HG02798 (cell line): ENCODE results near the gene TMOD2.
A peak's percentile ranks its signal among the peaks of the same experiment; 100 is the strongest.

Experiments used
- ATAC-seq: cut with Tn5 transposase; IDR thresholded peaks from one replicate; pipeline ENCODE4 v1.9.1; 2021; ENCODE audit warnings: mild to moderate bottlenecking; ENCODE audit not compliant: unreplicated experiment, poor library complexity

TMOD2 gene

GRCh38 chr15:51735228-51736010 lies 16.0 kb upstream of the TMOD2 start:
- no peak for ATAC-seq

- no peak for ATAC-seq
Measured at GRCh38 chr15:51736069-51736468, 15.3 kb upstream of the TMOD2 start.

- peak; percentile 39 for ATAC-seq
Measured at GRCh38 chr15:51736751-51737521, 14.5 kb upstream of the TMOD2 start.

DNA sequence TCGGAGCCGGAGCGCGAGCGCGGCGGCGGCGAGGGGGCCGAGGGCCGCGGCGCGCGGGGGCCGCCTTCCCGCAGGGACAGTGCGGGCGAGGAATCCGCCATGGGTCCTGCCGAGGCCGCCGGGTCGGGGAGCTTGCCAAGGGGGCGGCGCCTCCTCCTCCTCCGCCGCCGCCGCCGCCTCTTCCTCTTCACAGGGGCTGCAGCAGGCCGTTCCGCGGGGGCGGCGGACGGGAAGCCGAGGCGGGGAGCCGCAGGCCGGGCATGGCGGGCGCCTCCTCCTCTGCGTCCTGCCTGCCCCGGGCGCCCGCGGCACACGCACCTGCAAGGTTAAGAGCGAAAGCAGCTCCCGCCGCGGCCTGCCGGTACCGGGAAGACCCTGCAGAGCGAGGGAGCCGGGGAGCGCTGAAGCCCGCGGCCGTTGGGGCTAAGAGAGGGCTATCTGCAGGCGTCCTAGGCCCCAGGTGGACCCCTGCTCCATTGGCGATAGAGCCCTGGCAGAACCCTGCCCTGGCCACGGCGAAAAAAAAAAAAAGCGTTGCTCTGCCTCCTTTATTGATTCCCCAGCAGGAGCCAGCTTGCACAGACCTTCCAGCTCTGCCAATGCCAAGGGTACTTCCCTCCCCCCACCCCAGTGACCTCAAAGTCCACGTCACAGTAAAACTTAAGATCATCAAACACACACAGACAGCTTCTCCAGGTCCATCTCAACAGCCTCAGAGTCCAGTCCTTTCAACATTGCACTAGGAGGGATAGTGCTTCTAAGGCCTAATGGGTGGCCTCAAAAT lies 13.7 kb upstream of the TMOD2 start, which contains the start of gene LYSMD2:
Gene LYSMD2, minus strand, starts transcription at position 134 of the 784 bp plus-strand sequence. Its CDS starts 33 bp downstream, at position 101.
- ATAC-seq, result peak; percentile 56

- ATAC-seq, result no peak
Measured at GRCh38 chr15:51738553-51738952, 12.8 kb upstream of the TMOD2 start.

DNA sequence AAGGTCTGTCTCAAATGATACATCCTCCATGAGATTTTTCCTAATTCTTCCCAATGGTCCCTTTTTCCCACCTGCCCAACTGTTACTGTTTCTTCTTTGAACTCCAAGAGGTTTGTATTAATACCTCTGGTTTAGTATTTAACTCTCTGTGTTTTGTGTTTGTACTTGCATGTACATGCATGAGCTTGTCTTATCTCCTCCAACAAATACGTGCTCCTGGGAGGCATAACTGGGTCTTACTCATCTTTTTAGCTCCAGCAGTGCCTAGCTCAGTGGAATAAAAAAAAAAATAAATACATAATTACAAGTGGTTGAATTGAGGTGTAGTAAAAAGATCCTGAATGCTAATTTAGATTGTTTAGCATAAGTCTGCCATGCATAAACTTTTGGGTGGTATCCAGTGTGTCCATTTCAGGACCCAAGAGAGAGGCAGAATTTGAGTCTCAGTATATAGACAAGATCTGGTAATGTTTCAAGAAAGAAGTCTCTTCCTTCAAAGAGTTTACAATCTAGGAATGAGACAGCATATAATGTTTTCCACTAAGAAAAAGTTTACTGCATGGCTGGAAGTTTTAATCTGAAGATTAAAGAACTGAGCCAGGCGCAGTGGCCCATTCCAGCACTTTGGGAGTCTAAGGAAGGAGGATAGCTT lies 12.2 kb upstream of the TMOD2 start:
- no peak for ATAC-seq

GRCh38 chr15:51749307-51749706 lies 2.1 kb upstream of the TMOD2 start:
- ATAC-seq, result no peak

GRCh38 chr15:51750186-51750585 lies 1.2 kb upstream of the TMOD2 start:
- ATAC-seq, result no peak

DNA sequence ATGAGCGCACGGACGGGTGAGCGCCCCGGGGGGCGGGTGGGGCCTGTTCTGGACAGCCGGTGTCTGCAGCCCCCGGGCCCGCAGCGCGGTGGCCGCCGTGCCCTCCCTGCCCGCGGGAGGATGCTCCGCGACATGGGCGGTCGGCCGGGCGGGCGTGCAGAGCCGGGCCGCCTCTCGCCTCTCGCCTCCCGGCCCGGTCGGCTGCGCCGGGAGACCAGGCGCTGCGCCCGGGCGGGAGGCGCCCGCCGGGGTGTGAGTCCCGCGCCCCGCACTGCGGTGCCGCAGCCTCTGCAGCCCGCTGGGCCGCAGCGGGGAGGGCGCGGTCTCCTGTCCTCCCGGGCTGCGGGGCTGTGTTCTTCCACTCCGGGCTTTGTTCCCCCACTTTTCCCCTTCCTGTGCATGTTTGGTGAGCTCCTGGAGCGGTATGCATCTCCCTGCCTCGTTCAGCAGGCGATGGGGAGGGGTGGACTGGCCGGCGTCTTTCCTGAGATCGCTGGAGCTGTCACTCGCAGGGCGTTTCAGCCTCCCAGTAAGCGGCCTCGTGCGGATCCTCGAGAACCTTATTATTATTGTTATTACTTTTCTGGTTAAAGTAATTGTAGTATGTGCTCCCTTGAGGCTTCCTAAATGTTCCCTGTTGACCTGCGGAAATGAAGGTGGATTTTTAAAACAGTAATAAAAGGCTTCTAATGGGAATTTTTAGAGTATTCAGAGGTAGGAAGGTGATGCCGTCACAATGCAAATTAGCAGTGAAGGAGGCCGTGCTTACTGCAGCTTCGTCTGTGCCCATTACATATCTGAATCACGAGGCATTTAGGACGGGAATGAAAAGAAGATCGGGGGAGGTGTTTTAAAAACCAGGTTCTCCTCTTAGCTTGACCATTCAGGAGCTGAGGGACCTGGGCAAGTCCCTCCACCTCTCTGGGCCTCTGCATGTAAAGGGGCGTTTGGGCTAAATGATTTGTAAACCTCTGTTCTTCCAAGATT lies 593 bp downstream of the TMOD2 start:
- ATAC-seq, result peak; percentile 39

DNA sequence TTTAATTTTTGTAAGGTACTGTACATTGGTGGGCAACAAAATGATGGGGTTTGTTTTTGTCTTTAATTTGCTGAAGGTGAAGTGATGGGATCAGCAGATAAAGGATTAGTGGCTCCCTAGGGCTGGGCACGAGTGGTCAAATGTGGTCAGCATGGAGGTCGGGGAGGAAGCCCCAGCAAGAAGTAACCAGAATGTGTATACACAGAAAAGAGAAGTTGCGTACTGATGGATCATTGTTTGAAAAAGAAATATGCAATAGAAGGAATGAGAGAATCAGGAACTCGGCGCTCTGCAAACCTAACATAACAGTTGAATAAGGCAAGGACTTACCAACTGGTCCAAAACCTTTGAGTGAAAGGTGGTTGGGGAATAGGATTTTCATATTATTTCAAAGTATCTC lies 1.5 kb downstream of the TMOD2 start:
- no peak for ATAC-seq

DNA sequence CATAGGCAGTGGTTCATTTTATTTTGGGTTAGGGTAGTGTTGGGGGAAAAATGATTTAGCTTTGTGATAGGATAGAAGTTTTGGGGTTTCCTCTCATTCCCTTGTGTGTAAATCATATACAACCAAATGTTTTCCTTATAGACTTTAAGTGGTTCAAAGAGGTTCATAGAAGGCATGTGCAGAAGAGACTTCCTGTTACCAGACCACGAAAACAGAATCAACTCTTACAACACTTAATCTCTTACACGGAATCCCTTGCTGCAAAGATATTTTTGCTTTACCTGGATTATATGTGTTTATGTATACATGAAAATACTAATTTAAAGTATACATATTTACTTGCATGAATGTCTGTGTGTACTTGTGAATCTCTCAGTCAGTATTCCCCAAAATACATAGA lies 2.9 kb downstream of the TMOD2 start:
- no peak for ATAC-seq

GRCh38 chr15:51755790-51756189 lies 4.4 kb downstream of the TMOD2 start:
- ATAC-seq, result no peak

GRCh38 chr15:51756482-51756881 lies 5.1 kb downstream of the TMOD2 start:
- no peak for ATAC-seq

- ATAC-seq, result no peak
Measured at GRCh38 chr15:51757450-51757849, 6.1 kb downstream of the TMOD2 start.

DNA sequence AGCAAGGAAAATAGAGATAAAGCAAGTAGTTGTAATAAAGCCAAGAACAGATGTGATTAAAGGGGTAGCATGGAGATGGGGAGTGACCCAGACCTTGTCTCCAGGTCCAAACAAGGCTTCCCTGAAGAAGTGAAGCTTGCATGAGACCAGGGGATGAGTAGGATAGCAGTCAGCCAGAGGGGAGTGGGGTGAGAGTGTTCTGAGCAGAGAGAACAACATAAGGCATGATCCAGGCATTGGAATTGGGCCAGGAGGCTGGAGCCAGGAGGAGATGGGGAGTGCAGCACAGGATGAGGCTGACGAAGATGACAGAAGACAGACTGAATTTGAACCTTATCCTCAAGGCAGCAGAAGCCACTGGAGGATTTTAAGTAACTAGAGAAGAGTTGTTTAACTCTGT lies 7.2 kb downstream of the TMOD2 start:
- ATAC-seq, result no peak

GRCh38 chr15:51759557-51760070 lies 8.2 kb downstream of the TMOD2 start:
- ATAC-seq, result no peak

GRCh38 chr15:51760805-51761204 lies 9.4 kb downstream of the TMOD2 start:
- ATAC-seq, result no peak

- ATAC-seq, result no peak
Measured at GRCh38 chr15:51765751-51766150, 14.4 kb downstream of the TMOD2 start.

GRCh38 chr15:51766341-51766740 lies 14.9 kb downstream of the TMOD2 start:
- ATAC-seq, result no peak
